Measurements from ENCODE around the gene OSER1. TPM values are rescaled to one million over a fixed set of nuclear protein-coding genes. Genes with fewer than 3 reads are reported as not detected.

Gene OSER1
- total RNA-seq: 30.6 and 37.1 TPM in 2 replicates

GRCh38 chr20:44210406-44211176 lies at the start of gene OSER1:
Gene OSER1 (minus strand): TSS chr20:44210771. CDS start chr20:44206957, 3,814 bp downstream.

GRCh38 chr20:44247131-44247571 lies 36.6 kb upstream of the OSER1 start, which contains the start of gene GDAP1L1:
Gene GDAP1L1 (plus strand): TSS chr20:44247308. CDS start chr20:44247335, 27 bp downstream.

GRCh38 chr20:44187054-44187771 lies 23.4 kb downstream of the OSER1 start, which contains the start of gene JPH2:
Gene JPH2 (minus strand): TSS chr20:44187188. CDS start chr20:44186705, 483 bp downstream.

Other genes with a start within 250 kb of the OSER1 start
- 2.2 and 5.6 TPM in 2 replicates for gene JPH2, start 23.6 kb downstream of the OSER1 start, total RNA-seq
- gene GDAP1L1, start 36.5 kb upstream of the OSER1 start, total RNA-seq: not detected in 2 replicates
- gene FITM2, start 100.4 kb upstream of the OSER1 start, total RNA-seq: 11.2 and 11.5 TPM in 2 replicates
- not detected in 2 replicates for gene R3HDML, start 126.3 kb upstream of the OSER1 start, total RNA-seq
- not detected in 2 replicates for gene HNF4A, start 144.9 kb upstream of the OSER1 start, total RNA-seq